OCI-LY3 (cell line): ENCODE results near the gene EBPL.

Source experiments
- EZH2phosphoT487 ChIP-seq: fragments of 200-600 bp; shearing (Covaris generic); IDR thresholded peaks from 2 replicates; pipeline ENCODE4 v1.6.1; 2018; ENCODE audit warnings: antibody characterized with exemption, mixed run types, low read depth
- TF ChIP-seq, protein P1 (sequence below): fragments of 200-600, 300-600 bp; sonication (generic); IDR thresholded peaks from 2 replicates; pipeline ENCODE4 v1.5.1; 2014; ENCODE audit warnings: antibody characterized with exemption, low read length, low read depth

DNA sequence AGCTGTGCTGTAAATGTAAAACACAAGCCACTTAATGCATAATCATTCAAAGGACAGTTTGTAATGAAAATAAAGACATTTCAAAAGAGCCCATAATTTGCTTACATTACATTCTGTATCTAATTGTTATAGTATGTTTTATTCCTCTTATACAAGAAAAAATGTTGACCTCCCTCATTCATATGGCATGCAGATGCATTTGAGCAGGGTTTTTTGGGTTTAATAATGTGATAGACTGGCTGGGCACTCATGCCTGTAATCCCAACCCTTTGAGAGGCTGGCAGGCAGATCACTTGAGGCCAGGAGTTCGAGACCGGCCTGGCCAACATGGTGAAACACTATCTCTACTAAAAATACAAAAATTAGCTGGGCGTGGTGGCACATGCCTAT lies 74.6 kb downstream of the EBPL start:
- TF ChIP-seq, protein P1, sequence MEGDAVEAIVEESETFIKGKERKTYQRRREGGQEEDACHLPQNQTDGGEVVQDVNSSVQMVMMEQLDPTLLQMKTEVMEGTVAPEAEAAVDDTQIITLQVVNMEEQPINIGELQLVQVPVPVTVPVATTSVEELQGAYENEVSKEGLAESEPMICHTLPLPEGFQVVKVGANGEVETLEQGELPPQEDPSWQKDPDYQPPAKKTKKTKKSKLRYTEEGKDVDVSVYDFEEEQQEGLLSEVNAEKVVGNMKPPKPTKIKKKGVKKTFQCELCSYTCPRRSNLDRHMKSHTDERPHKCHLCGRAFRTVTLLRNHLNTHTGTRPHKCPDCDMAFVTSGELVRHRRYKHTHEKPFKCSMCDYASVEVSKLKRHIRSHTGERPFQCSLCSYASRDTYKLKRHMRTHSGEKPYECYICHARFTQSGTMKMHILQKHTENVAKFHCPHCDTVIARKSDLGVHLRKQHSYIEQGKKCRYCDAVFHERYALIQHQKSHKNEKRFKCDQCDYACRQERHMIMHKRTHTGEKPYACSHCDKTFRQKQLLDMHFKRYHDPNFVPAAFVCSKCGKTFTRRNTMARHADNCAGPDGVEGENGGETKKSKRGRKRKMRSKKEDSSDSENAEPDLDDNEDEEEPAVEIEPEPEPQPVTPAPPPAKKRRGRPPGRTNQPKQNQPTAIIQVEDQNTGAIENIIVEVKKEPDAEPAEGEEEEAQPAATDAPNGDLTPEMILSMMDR: no peak
- TF ChIP-seq EZH2phosphoT487: no peak
